ENCODE data around the gene EBLN1.
"Not testable (repeated sequence)": the region's sequence is repeated elsewhere in the genome, so short reads cannot be mapped to it uniquely, and the experiment has no call there.

Gene EBLN1

GRCh38 chr10:22228943-22229801 lies 11.4 kb upstream of the EBLN1 start:
- peak; percentile 72 to 94 (median 81) for DNase-seq (ENCODE audit: low read depth in 2 of 3, low spot score in 2 of 3)

GRCh38 chr10:22228167-22228938 lies 10.5 kb upstream of the EBLN1 start:
- no peak for DNase-seq (ENCODE audit: low read depth in 2 of 3, low spot score in 2 of 3)

DNA sequence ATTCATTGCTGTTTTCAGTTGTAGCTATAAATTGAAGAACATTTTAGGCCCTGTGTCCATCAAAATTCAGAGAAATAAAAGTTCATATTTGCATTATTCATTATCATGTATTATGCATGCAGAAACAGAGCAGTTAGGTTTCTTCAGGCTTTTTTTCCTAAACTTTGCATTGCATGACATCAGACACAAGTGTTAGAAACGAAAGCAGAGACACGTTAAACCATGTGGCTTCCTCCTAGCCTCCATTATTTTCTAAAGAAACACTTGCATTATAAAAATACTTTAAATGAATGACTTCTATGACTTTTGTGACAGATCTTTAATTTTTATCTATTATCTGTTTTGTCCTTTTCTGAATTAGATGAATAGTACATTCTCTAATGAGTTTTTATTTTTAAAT lies 8.8 kb upstream of the EBLN1 start:
- no peak for DNase-seq (ENCODE audit: low read depth in 2 of 3, low spot score in 2 of 3)

GRCh38 chr10:22222236-22223190 lies 4.7 kb upstream of the EBLN1 start:
- DNase-seq (ENCODE audit: low read depth in 2 of 3, low spot score in 2 of 3): no peak

DNA sequence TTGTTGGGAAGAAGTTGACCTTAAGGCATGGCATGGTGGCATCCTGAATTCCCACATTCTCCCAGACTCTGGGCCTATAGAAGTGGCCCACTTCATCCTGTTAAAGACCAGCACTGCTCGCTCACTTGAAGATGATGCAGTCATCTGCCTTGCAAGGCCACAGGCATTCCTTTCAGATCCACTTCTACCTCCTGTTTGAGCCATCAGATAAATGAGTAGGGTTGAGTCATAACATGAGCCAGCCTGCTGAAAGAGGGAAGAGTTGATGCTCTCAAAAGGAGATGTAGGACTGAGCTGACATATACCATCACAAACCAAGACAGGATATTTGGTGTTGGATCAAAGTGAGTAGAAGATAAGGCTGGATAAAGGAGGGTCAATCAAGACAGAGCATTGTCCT lies 1.5 kb upstream of the EBLN1 start:
- no peak for DNase-seq (ENCODE audit: low read depth in 2 of 3, low spot score in 2 of 3)

DNA sequence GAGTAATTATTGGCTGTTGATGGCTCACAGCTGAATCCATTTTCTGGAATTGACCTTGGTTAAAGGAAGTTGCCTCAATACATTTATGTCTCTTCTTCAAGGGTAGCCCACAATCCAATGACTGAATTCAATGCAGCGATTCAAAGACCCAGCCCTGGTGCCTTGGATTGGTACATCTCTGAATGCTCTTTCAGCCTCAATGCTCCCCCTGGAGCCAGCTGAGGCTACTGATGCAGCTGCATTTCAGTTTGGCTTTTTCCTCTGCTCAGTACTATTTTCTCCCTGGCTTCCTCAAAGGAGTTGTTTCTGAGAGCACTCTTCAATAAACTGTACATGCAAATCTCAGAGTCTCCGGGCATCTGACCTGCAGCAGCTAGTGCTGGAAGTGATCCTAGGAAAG lies 633 bp upstream of the EBLN1 start:
- no peak for DNase-seq (ENCODE audit: low read depth in 2 of 3, low spot score in 2 of 3)

DNA sequence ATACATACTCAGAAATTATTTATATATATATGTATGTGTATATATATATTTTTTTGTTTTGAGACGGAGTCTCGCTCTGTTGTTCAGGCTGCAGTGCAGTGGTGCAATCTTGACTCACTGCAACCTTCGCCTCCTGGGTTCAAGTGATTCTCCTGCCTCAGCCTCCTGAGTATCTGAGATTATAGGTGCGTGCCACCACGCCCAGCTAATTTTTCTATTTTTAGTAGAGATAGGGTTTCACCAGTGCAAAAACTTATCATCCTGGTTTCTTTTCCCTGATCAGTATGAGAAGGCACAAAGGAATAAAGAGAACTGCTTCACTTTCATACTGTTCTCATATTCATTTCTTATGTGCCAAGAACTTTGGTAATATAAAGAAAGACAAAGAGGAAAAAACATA lies 731 bp downstream of the EBLN1 start:
- DNase-seq (ENCODE audit: low read depth in 2 of 3, low spot score in 2 of 3): not testable (repeated sequence)

GRCh38 chr10:22210267-22210666 lies 7.5 kb downstream of the EBLN1 start:
- no peak for DNase-seq (ENCODE audit: low read depth in 2 of 3, low spot score in 2 of 3)

- DNase-seq (ENCODE audit: low read depth in 2 of 3, low spot score in 2 of 3): no peak
These were observed 23.9 kb downstream of the EBLN1 start for GRCh38 chr10:22193945-22194344.

- no peak for DNase-seq (ENCODE audit: low read depth in 2 of 3, low spot score in 2 of 3)
These were observed 32.2 kb downstream of the EBLN1 start for GRCh38 chr10:22185586-22185985.

GRCh38 chr10:22183771-22184461 lies 33.9 kb downstream of the EBLN1 start:
- no peak for DNase-seq (ENCODE audit: low read depth in 2 of 3, low spot score in 2 of 3)

- no peak for DNase-seq (ENCODE audit: low read depth in 2 of 3, low spot score in 2 of 3)
These were observed 37.1 kb downstream of the EBLN1 start for GRCh38 chr10:22180724-22181123.

DNA sequence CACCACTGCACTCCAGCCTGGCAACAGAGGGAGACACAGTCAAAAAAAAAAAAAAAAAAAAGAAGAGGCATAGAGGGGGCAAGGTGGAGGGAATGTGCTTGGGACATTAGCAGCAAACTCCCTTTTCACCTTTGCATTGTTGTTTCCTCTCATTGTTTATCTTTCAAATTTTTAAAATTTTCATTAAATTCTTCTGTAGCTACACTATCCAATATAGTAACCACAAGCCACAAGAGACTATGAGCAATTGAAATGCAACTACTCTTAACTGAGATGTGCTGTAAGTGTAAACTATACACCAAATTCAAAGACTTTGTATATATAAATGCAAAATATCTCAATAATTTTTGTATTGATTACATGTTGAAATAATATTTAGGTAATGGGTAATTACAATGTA lies 43.4 kb downstream of the EBLN1 start:
- DNase-seq (ENCODE audit: low read depth in 2 of 3, low spot score in 2 of 3): no peak

DNA sequence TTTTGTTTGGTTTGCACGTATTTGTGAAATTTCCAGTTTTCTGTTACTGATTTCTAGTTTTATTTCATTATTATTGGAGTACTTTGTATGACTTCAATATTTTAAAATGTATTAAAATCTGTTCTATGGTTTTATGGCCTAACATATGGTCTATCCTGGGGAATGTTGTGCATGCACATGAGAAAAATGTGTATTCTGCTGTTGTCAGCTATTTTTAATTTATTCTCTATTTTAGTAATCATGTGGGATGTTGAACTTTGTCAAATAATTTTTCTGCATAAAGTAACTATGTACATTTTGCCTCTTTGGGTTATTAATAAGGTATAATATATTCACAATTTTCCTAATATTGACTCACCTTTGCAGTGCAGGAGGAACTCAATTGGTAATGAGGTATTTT lies 46.7 kb downstream of the EBLN1 start:
- no peak for DNase-seq (ENCODE audit: low read depth in 2 of 3, low spot score in 2 of 3)

GRCh38 chr10:22170582-22170981 lies 47.2 kb downstream of the EBLN1 start:
- no peak for DNase-seq (ENCODE audit: low read depth in 2 of 3, low spot score in 2 of 3)

GRCh38 chr10:22159979-22160378 lies 57.8 kb downstream of the EBLN1 start:
- no peak for DNase-seq (ENCODE audit: low read depth in 2 of 3, low spot score in 2 of 3)

DNA sequence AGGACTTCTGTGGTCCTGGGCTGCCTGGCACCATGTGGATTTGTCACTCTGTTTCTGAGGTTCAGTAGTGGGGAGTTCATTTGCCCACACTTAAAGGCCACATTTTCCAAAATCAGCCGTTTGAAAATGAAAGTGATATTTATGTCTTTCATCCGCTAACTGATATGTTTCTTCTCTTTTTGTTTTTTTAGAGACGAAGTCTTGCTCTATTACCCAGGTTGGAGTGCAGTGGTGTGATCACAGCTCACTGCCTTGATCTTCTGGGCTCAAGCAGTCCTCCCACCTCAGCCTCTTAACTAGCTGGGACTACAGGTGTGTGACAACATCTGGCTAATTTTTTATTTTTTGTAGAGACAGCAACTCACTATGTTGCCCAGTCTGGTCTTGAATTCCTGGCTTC lies 58.6 kb downstream of the EBLN1 start:
- no peak for DNase-seq (ENCODE audit: low read depth in 2 of 3, low spot score in 2 of 3)

Data from activated CD8-positive, alpha-beta memory T cell treated with anti-CD3 and anti-CD28 coated beads for 48 hours (primary cell).